ENCODE results near the gene RELN. TPM values are rescaled to one million over a fixed set of nuclear protein-coding genes. Genes with fewer than 3 reads are reported as not detected.
"Not testable (repeated sequence)": the region's sequence is repeated elsewhere in the genome, so short reads cannot be mapped to it uniquely, and the experiment has no call there.

Gene RELN
- total RNA-seq: 10 to 100 TPM in 1 of 4 donors, 1 to 10 TPM in 3; 2.5 to 10.1 (median 6.5) TPM

- TF ChIP-seq EP300 (IDR thresholded peaks at IDR 0.05) (no peak), CTCF (IDR thresholded peaks at IDR 0.05) (no peak), POLR2A (IDR thresholded peaks at IDR 0.05; ENCODE audit: low read depth) (no peak)
- intact Hi-C loops (cut with DNase I): no loop called here
- Histone ChIP-seq H3K27ac (replicated peaks in 1 of 4) (peak within 1 kb of the TSS; percentile 43 to 60 (median 48)), H3K36me3 (no peaks in the 10 kb centered on the region), H3K4me3 (peak within 1 kb of the TSS; percentile 50 to 62 (median 55)), H3K9me3 (no peaks in the 10 kb centered on the region), H3K4me1 (peaks cover 18 to 27% (median 21%) of the 10 kb centered on the region in 4 donors), H3K27me3 (peaks cover 4 to 46% (median 28%) of the 10 kb centered on the region in 4 donors)
- 0% methylated on average over 11 of the region's 89 CpGs for WGBS
- no peak for DNase-seq (ENCODE audit: extremely low spot score)
Measured at GRCh38 chr7:103989200-103989784, at the start of gene RELN. TSS of gene RELN (minus strand) at chr7:103989658. CDS start at chr7:103989356, 302 bp downstream.

- Histone ChIP-seq H3K4me3 (no peak overlapping the region), H3K9me3 (peaks cover 0 to 7% (median 2%) of the 10 kb centered on the region in 4 donors), H3K27ac (replicated peaks in 1 of 4) (no peak overlapping the region), H3K4me1 (no peaks in the 10 kb centered on the region), H3K27me3 (no peaks in the 10 kb centered on the region), H3K36me3 (no peaks in the 10 kb centered on the region)
- 82% methylated on average over 2 of the region's 2 CpGs for WGBS
- no peak for TF ChIP-seq CTCF (IDR thresholded peaks at IDR 0.05)
- DNase-seq (ENCODE audit: extremely low spot score): no peak
- intact Hi-C loops (cut with DNase I): no loop called here
Measured at GRCh38 chr7:104038136-104038535, 48.7 kb upstream of the RELN start.

GRCh38 chr7:104036889-104037288, 47.4 kb upstream of the RELN start:
- H3K36me3 ChIP-seq; DNase-seq (ENCODE audit: extremely low spot score); H3K4me3 ChIP-seq; H3K4me1 ChIP-seq; H3K27ac ChIP-seq (replicated peaks in 1 of 4); H3K27me3 ChIP-seq; intact Hi-C loops (cut with DNase I); H3K9me3 ChIP-seq: not testable (repeated sequence)
- 77% methylated on average over 3 of the region's 3 CpGs for WGBS

GRCh38 chr7:104035351-104035750, 45.9 kb upstream of the RELN start:
- H3K27me3 ChIP-seq: no peaks in the 10 kb centered on the region
- TF ChIP-seq CTCF (IDR thresholded peaks at IDR 0.05): no peak
- TF ChIP-seq POLR2AphosphoS5 (IDR thresholded peaks at IDR 0.05): no peak
- no peak for TF ChIP-seq POLR2A (IDR thresholded peaks at IDR 0.05; ENCODE audit: low read depth)
- no peak for TF ChIP-seq EP300 (IDR thresholded peaks at IDR 0.05)
- H3K4me3 ChIP-seq: no peak overlapping the region
- no peak overlapping the region for H3K27ac ChIP-seq (replicated peaks in 1 of 4)
- intact Hi-C loops (cut with DNase I): no loop called here
- peaks cover 0 to 7% (median 2%) of the 10 kb centered on the region in 4 donors for H3K9me3 ChIP-seq
- no peak for DNase-seq (ENCODE audit: extremely low spot score)
- no peaks in the 10 kb centered on the region for H3K36me3 ChIP-seq
- H3K4me1 ChIP-seq: no peaks in the 10 kb centered on the region
- WGBS: 82% methylated on average over 4 of the region's 4 CpGs

GRCh38 chr7:104034679-104035078, 45.2 kb upstream of the RELN start:
- H3K4me3 ChIP-seq: no peak overlapping the region
- no peaks in the 10 kb centered on the region for H3K27me3 ChIP-seq
- no peak for DNase-seq (ENCODE audit: extremely low spot score)
- intact Hi-C loops (cut with DNase I): no loop called here
- no peaks in the 10 kb centered on the region for H3K36me3 ChIP-seq
- peaks cover 0 to 7% (median 2%) of the 10 kb centered on the region in 4 donors for H3K9me3 ChIP-seq
- H3K27ac ChIP-seq (replicated peaks in 1 of 4): no peak overlapping the region
- H3K4me1 ChIP-seq: no peaks in the 10 kb centered on the region
- TF ChIP-seq EP300 (IDR thresholded peaks at IDR 0.05): no peak
- no peak for TF ChIP-seq POLR2A (IDR thresholded peaks at IDR 0.05; ENCODE audit: low read depth)
- no peak for TF ChIP-seq CTCF (IDR thresholded peaks at IDR 0.05)
- TF ChIP-seq POLR2AphosphoS5 (IDR thresholded peaks at IDR 0.05): no peak
- WGBS: 82% methylated on average over 1 of the region's 1 CpG
